ENCODE data around the gene TCF7L2.

Gene TCF7L2

GRCh38 chr10:112949875-112950507, at the start of gene TCF7L2:
Gene TCF7L2, plus strand, starts transcription at chr10:112950247. Its CDS starts 510 bp downstream, at chr10:112950757.
- no peak for ATAC-seq
- Mint-ChIP-seq H3K9me3 (no peaks in the 10 kb centered on the region), H3K27me3 (peaks cover 72% of the 10 kb centered on the region), H3K4me3 (peak within 1 kb of the TSS; percentile 85 to 95), H3K27ac (peak within 1 kb of the TSS; percentile 95 to 97), H3K4me1 (peaks cover 28% of the 10 kb centered on the region)
- DNase-seq = peak; percentile 17 to 29

GRCh38 chr10:112902730-112903129, 47.3 kb upstream of the TCF7L2 start:
- DNase-seq (no peak), ATAC-seq (no peak)
- Mint-ChIP-seq H3K27me3 (no peaks in the 10 kb centered on the region), H3K27ac (no peak overlapping the region), H3K4me1 (no peaks in the 10 kb centered on the region), H3K9me3 (no peaks in the 10 kb centered on the region), H3K4me3 (no peak overlapping the region)

GRCh38 chr10:112904000-112904399, 46.0 kb upstream of the TCF7L2 start:
- DNase-seq (no peak), ATAC-seq (no peak)
- Mint-ChIP-seq H3K27ac (no peak overlapping the region), H3K4me3 (no peak overlapping the region), H3K9me3 (no peaks in the 10 kb centered on the region), H3K4me1 (no peaks in the 10 kb centered on the region), H3K27me3 (no peaks in the 10 kb centered on the region)

- H3K4me1 Mint-ChIP-seq = no peaks in the 10 kb centered on the region
- DNase-seq (no peak), ATAC-seq (no peak)
- no peak overlapping the region for H3K27ac Mint-ChIP-seq
- no peak overlapping the region for H3K4me3 Mint-ChIP-seq
- no peaks in the 10 kb centered on the region for H3K9me3 Mint-ChIP-seq
- no peaks in the 10 kb centered on the region for H3K27me3 Mint-ChIP-seq
Measured at GRCh38 chr10:112906945-112907344, 43.1 kb upstream of the TCF7L2 start.

- Mint-ChIP-seq H3K27me3 (no peaks in the 10 kb centered on the region), H3K4me3 (no peak overlapping the region)
- ATAC-seq = no peak
Measured at GRCh38 chr10:112907893-112908292, 42.2 kb upstream of the TCF7L2 start.

GRCh38 chr10:112911206-112911605, 38.8 kb upstream of the TCF7L2 start:
- Mint-ChIP-seq H3K4me1 (no peaks in the 10 kb centered on the region), H3K27ac (no peak overlapping the region), H3K9me3 (peaks cover 5 to 7% of the 10 kb centered on the region in 2 donors), H3K4me3 (no peak overlapping the region), H3K27me3 (no peaks in the 10 kb centered on the region)
- DNase-seq (no peak), ATAC-seq (no peak)

More at GRCh38 chr10:112907893-112908292, 42.2 kb upstream of the TCF7L2 start:
- no peak overlapping the region for H3K27ac Mint-ChIP-seq
- DNase-seq = no peak
- H3K4me1 Mint-ChIP-seq = no peaks in the 10 kb centered on the region
- H3K9me3 Mint-ChIP-seq = peaks cover 2 to 4% of the 10 kb centered on the region in 2 donors

- ATAC-seq (no peak), DNase-seq (no peak)
- Mint-ChIP-seq H3K4me3 (no peak overlapping the region), H3K27me3 (no peaks in the 10 kb centered on the region), H3K9me3 (peaks cover 5 to 7% of the 10 kb centered on the region in 2 donors), H3K27ac (no peak overlapping the region), H3K4me1 (no peaks in the 10 kb centered on the region)
Measured at GRCh38 chr10:112912410-112912928, 37.6 kb upstream of the TCF7L2 start.

GRCh38 chr10:112913255-112913654, 36.8 kb upstream of the TCF7L2 start:
- Mint-ChIP-seq H3K9me3 (peaks cover 5 to 7% of the 10 kb centered on the region in 2 donors), H3K27me3 (no peaks in the 10 kb centered on the region), H3K4me3 (no peak overlapping the region), H3K27ac (no peak overlapping the region), H3K4me1 (no peaks in the 10 kb centered on the region)
- no peak for DNase-seq
- peak; percentile 48 for ATAC-seq

- Mint-ChIP-seq H3K27ac (no peak overlapping the region), H3K9me3 (peaks cover 5 to 7% of the 10 kb centered on the region in 2 donors), H3K4me3 (no peak overlapping the region), H3K27me3 (no peaks in the 10 kb centered on the region), H3K4me1 (no peaks in the 10 kb centered on the region)
- no peak for ATAC-seq
- DNase-seq = no peak
Measured at GRCh38 chr10:112913661-112914287, 36.3 kb upstream of the TCF7L2 start.

GRCh38 chr10:112914288-112914952, 35.6 kb upstream of the TCF7L2 start:
- Mint-ChIP-seq H3K4me1 (no peaks in the 10 kb centered on the region), H3K27ac (no peak overlapping the region), H3K9me3 (peaks cover 5 to 7% of the 10 kb centered on the region in 2 donors), H3K4me3 (no peak overlapping the region), H3K27me3 (no peaks in the 10 kb centered on the region)
- DNase-seq (no peak), ATAC-seq (no peak)

- no peaks in the 10 kb centered on the region for H3K27me3 Mint-ChIP-seq
- ATAC-seq (no peak), DNase-seq (no peak)
- no peak overlapping the region for H3K27ac Mint-ChIP-seq
- no peak overlapping the region for H3K4me3 Mint-ChIP-seq
- peaks cover 5 to 7% of the 10 kb centered on the region in 2 donors for H3K9me3 Mint-ChIP-seq
- no peaks in the 10 kb centered on the region for H3K4me1 Mint-ChIP-seq
Measured at GRCh38 chr10:112915590-112916572, 34.2 kb upstream of the TCF7L2 start.

GRCh38 chr10:112917681-112918080, 32.4 kb upstream of the TCF7L2 start:
- H3K27me3 Mint-ChIP-seq = no peaks in the 10 kb centered on the region
- no peak overlapping the region for H3K27ac Mint-ChIP-seq
- peaks cover 5 to 6% of the 10 kb centered on the region in 2 donors for H3K9me3 Mint-ChIP-seq
- H3K4me1 Mint-ChIP-seq = no peaks in the 10 kb centered on the region
- H3K4me3 Mint-ChIP-seq = no peak overlapping the region
- ATAC-seq (no peak), DNase-seq (no peak)

- Mint-ChIP-seq H3K27me3 (no peaks in the 10 kb centered on the region), H3K27ac (no peak overlapping the region), H3K4me1 (no peaks in the 10 kb centered on the region), H3K4me3 (no peak overlapping the region), H3K9me3 (no peaks in the 10 kb centered on the region)
- DNase-seq = no peak
- ATAC-seq = no peak
Measured at GRCh38 chr10:112918771-112919170, 31.3 kb upstream of the TCF7L2 start.

- Mint-ChIP-seq H3K27ac (no peak overlapping the region), H3K27me3 (no peaks in the 10 kb centered on the region), H3K4me3 (no peak overlapping the region), H3K9me3 (no peaks in the 10 kb centered on the region), H3K4me1 (no peaks in the 10 kb centered on the region)
- ATAC-seq (no peak), DNase-seq (no peak)
Measured at GRCh38 chr10:112919721-112920120, 30.3 kb upstream of the TCF7L2 start.
